NCI-H524 treated with DMSO at 0.1 percent for 48 hours (cell line): ENCODE measurements around the gene JPT2.

Experiments used
- DNase-seq: peaks from one replicate; lab custom pipeline; 2025; lab: John Stamatoyannopoulos, UW

Gene JPT2

GRCh38 chr16:1651974-1652312, 26.1 kb upstream of the JPT2 start:
- DNase-seq = no peak

- DNase-seq = no peak
Measured at GRCh38 chr16:1653023-1653422, 25.1 kb upstream of the JPT2 start.

- DNase-seq = no peak
Measured at GRCh38 chr16:1654505-1655268, 23.4 kb upstream of the JPT2 start.

GRCh38 chr16:1655269-1655807, 22.7 kb upstream of the JPT2 start:
- no peak for DNase-seq

- DNase-seq = no peak
Measured at GRCh38 chr16:1655909-1656807, 21.9 kb upstream of the JPT2 start.

GRCh38 chr16:1656808-1657617, 21.1 kb upstream of the JPT2 start:
- no peak for DNase-seq

GRCh38 chr16:1657841-1658240, 20.2 kb upstream of the JPT2 start:
- no peak for DNase-seq

GRCh38 chr16:1659031-1659430, 19.0 kb upstream of the JPT2 start:
- no peak for DNase-seq

- no peak for DNase-seq
Measured at GRCh38 chr16:1661826-1662225, 16.3 kb upstream of the JPT2 start.

- DNase-seq = no peak
Measured at GRCh38 chr16:1662543-1662942, 15.5 kb upstream of the JPT2 start.

GRCh38 chr16:1665829-1666228, 12.2 kb upstream of the JPT2 start:
- DNase-seq = no peak

- no peak for DNase-seq
Measured at GRCh38 chr16:1666316-1666715, 11.8 kb upstream of the JPT2 start.

GRCh38 chr16:1667271-1667670, 10.8 kb upstream of the JPT2 start:
- DNase-seq = no peak

GRCh38 chr16:1667916-1668315, 10.2 kb upstream of the JPT2 start:
- DNase-seq = no peak

- no peak for DNase-seq
Measured at GRCh38 chr16:1668612-1669319, 9.3 kb upstream of the JPT2 start.

GRCh38 chr16:1669698-1670097, 8.4 kb upstream of the JPT2 start:
- no peak for DNase-seq

- DNase-seq = no peak
Measured at GRCh38 chr16:1670371-1670770, 7.7 kb upstream of the JPT2 start.

- no peak for DNase-seq
Measured at GRCh38 chr16:1670866-1671265, 7.2 kb upstream of the JPT2 start.

GRCh38 chr16:1673424-1674151, 4.5 kb upstream of the JPT2 start:
- no peak for DNase-seq

- no peak for DNase-seq
Measured at GRCh38 chr16:1674306-1674705, 3.8 kb upstream of the JPT2 start.
